NCI-H1694 (cell line): ENCODE results near the gene SPRR2A.
"Not testable (repeated sequence)": the region's sequence is repeated elsewhere in the genome, so short reads cannot be mapped to it uniquely, and the experiment has no call there.

Experiments
- DNase-seq: peaks from one replicate; lab custom pipeline; 2025; lab: John Stamatoyannopoulos, UW

Gene SPRR2A

GRCh38 chr1:153024413-153024812 is 32.9 kb downstream of the SPRR2A start:
- no peak for DNase-seq

GRCh38 chr1:153023109-153023508 is 34.2 kb downstream of the SPRR2A start:
- DNase-seq, result no peak

- DNase-seq, result not testable (repeated sequence)
Observed at GRCh38 chr1:153022340-153022739, 35.0 kb downstream of the SPRR2A start.

- DNase-seq, result not testable (repeated sequence)
Observed at GRCh38 chr1:153021829-153022228, 35.5 kb downstream of the SPRR2A start.

- DNase-seq, result not testable (repeated sequence)
Observed at GRCh38 chr1:153011235-153011758, 46.0 kb downstream of the SPRR2A start.
